ENCODE measurements around the gene TANGO6.
"Not testable (repeated sequence)": the region's sequence is repeated elsewhere in the genome, so short reads cannot be mapped to it uniquely, and the experiment has no call there.

TANGO6 gene

GRCh38 chr16:69049146-69049545 is 205.8 kb downstream of the TANGO6 start:
- no peak overlapping the region for H3K27ac ChIP-seq (ENCODE audit: low read length)
- H3K4me3 ChIP-seq (ENCODE audit: low read depth in 1 of 2, low read length in 2 of 2), result no peak overlapping the region
- H3K36me3 ChIP-seq (ENCODE audit: control insufficient read depth in 1 of 2, insufficient read depth in 2 of 2, low read length in 2 of 2), result no peaks in the 10 kb centered on the region
- H3K9me3 ChIP-seq (ENCODE audit: control insufficient read depth in 1 of 2, low read length in 2 of 2), result no peaks in the 10 kb centered on the region
- no peaks in the 10 kb centered on the region for H3K4me1 ChIP-seq (ENCODE audit: control insufficient read depth in 1 of 2, insufficient read depth in 2 of 2, low read length in 2 of 2)
- no peaks in the 10 kb centered on the region for H3K27me3 ChIP-seq (ENCODE audit: low read depth, low read length)

GRCh38 chr16:69049603-69050375 is 206.5 kb downstream of the TANGO6 start:
- Histone ChIP-seq H3K9me3 (ENCODE audit: control insufficient read depth in 1 of 2, low read length in 2 of 2) (no peaks in the 10 kb centered on the region), H3K27me3 (ENCODE audit: low read depth, low read length) (no peaks in the 10 kb centered on the region), H3K4me3 (ENCODE audit: low read depth in 1 of 2, low read length in 2 of 2) (no peak overlapping the region), H3K4me1 (ENCODE audit: control insufficient read depth in 1 of 2, insufficient read depth in 2 of 2, low read length in 2 of 2) (no peaks in the 10 kb centered on the region), H3K36me3 (ENCODE audit: control insufficient read depth in 1 of 2, insufficient read depth in 2 of 2, low read length in 2 of 2) (no peaks in the 10 kb centered on the region), H3K27ac (ENCODE audit: low read length) (no peak overlapping the region)

GRCh38 chr16:69051517-69051830 is 208.1 kb downstream of the TANGO6 start:
- not testable (repeated sequence) for H3K27me3 ChIP-seq (ENCODE audit: low read depth, low read length); H3K4me1 ChIP-seq (ENCODE audit: control insufficient read depth in 1 of 2, insufficient read depth in 2 of 2, low read length in 2 of 2); H3K4me3 ChIP-seq (ENCODE audit: low read depth in 1 of 2, low read length in 2 of 2); H3K27ac ChIP-seq (ENCODE audit: low read length); H3K36me3 ChIP-seq (ENCODE audit: control insufficient read depth in 1 of 2, insufficient read depth in 2 of 2, low read length in 2 of 2); H3K9me3 ChIP-seq (ENCODE audit: control insufficient read depth in 1 of 2, low read length in 2 of 2)

- no peaks in the 10 kb centered on the region for H3K27me3 ChIP-seq (ENCODE audit: low read depth, low read length)
- peaks cover 0 to 3% of the 10 kb centered on the region in 2 donors for H3K4me1 ChIP-seq (ENCODE audit: control insufficient read depth in 1 of 2, insufficient read depth in 2 of 2, low read length in 2 of 2)
- no peaks in the 10 kb centered on the region for H3K9me3 ChIP-seq (ENCODE audit: control insufficient read depth in 1 of 2, low read length in 2 of 2)
- H3K36me3 ChIP-seq (ENCODE audit: control insufficient read depth in 1 of 2, insufficient read depth in 2 of 2, low read length in 2 of 2), result no peaks in the 10 kb centered on the region
- no peak overlapping the region for H3K27ac ChIP-seq (ENCODE audit: low read length)
- H3K4me3 ChIP-seq (ENCODE audit: low read depth in 1 of 2, low read length in 2 of 2), result no peak overlapping the region
Observed at GRCh38 chr16:69055008-69055407, 211.7 kb downstream of the TANGO6 start.

- H3K36me3 ChIP-seq (ENCODE audit: control insufficient read depth in 1 of 2, insufficient read depth in 2 of 2, low read length in 2 of 2), result no peaks in the 10 kb centered on the region
- H3K9me3 ChIP-seq (ENCODE audit: control insufficient read depth in 1 of 2, low read length in 2 of 2), result no peaks in the 10 kb centered on the region
- no peaks in the 10 kb centered on the region for H3K27me3 ChIP-seq (ENCODE audit: low read depth, low read length)
- H3K4me1 ChIP-seq (ENCODE audit: control insufficient read depth in 1 of 2, insufficient read depth in 2 of 2, low read length in 2 of 2), result peaks cover 0 to 3% of the 10 kb centered on the region in 2 donors
- H3K4me3 ChIP-seq (ENCODE audit: low read depth in 1 of 2, low read length in 2 of 2), result no peak overlapping the region
- H3K27ac ChIP-seq (ENCODE audit: low read length), result no peak overlapping the region
Observed at GRCh38 chr16:69055980-69056379, 212.6 kb downstream of the TANGO6 start.

GRCh38 chr16:69056421-69056820 is 213.1 kb downstream of the TANGO6 start:
- Histone ChIP-seq H3K27ac (ENCODE audit: low read length) (no peak overlapping the region), H3K4me1 (ENCODE audit: control insufficient read depth in 1 of 2, insufficient read depth in 2 of 2, low read length in 2 of 2) (peaks cover 0 to 3% of the 10 kb centered on the region in 2 donors)

GRCh38 chr16:69057400-69058378 is 214.4 kb downstream of the TANGO6 start:
- Histone ChIP-seq H3K4me1 (ENCODE audit: control insufficient read depth in 1 of 2, insufficient read depth in 2 of 2, low read length in 2 of 2) (peaks cover 0 to 3% of the 10 kb centered on the region in 2 donors), H3K9me3 (ENCODE audit: control insufficient read depth in 1 of 2, low read length in 2 of 2) (no peaks in the 10 kb centered on the region), H3K4me3 (ENCODE audit: low read depth in 1 of 2, low read length in 2 of 2) (no peak overlapping the region), H3K27me3 (ENCODE audit: low read depth, low read length) (no peaks in the 10 kb centered on the region), H3K27ac (ENCODE audit: low read length) (peak overlapping the region; percentile 12), H3K36me3 (ENCODE audit: control insufficient read depth in 1 of 2, insufficient read depth in 2 of 2, low read length in 2 of 2) (no peaks in the 10 kb centered on the region)

More at GRCh38 chr16:69056421-69056820, 213.1 kb downstream of the TANGO6 start:
- no peaks in the 10 kb centered on the region for H3K36me3 ChIP-seq (ENCODE audit: control insufficient read depth in 1 of 2, insufficient read depth in 2 of 2, low read length in 2 of 2)
- no peaks in the 10 kb centered on the region for H3K9me3 ChIP-seq (ENCODE audit: control insufficient read depth in 1 of 2, low read length in 2 of 2)
- no peaks in the 10 kb centered on the region for H3K27me3 ChIP-seq (ENCODE audit: low read depth, low read length)
- no peak overlapping the region for H3K4me3 ChIP-seq (ENCODE audit: low read depth in 1 of 2, low read length in 2 of 2)

GRCh38 chr16:69063491-69063890 is 220.2 kb downstream of the TANGO6 start:
- H3K27ac ChIP-seq (ENCODE audit: low read length); H3K27me3 ChIP-seq (ENCODE audit: low read depth, low read length); H3K4me3 ChIP-seq (ENCODE audit: low read depth in 1 of 2, low read length in 2 of 2); H3K4me1 ChIP-seq (ENCODE audit: control insufficient read depth in 1 of 2, insufficient read depth in 2 of 2, low read length in 2 of 2); H3K9me3 ChIP-seq (ENCODE audit: control insufficient read depth in 1 of 2, low read length in 2 of 2); H3K36me3 ChIP-seq (ENCODE audit: control insufficient read depth in 1 of 2, insufficient read depth in 2 of 2, low read length in 2 of 2): not testable (repeated sequence)

- Histone ChIP-seq H3K36me3 (ENCODE audit: control insufficient read depth in 1 of 2, insufficient read depth in 2 of 2, low read length in 2 of 2) (no peaks in the 10 kb centered on the region), H3K27ac (ENCODE audit: low read length) (no peak overlapping the region), H3K4me3 (ENCODE audit: low read depth in 1 of 2, low read length in 2 of 2) (no peak overlapping the region), H3K9me3 (ENCODE audit: control insufficient read depth in 1 of 2, low read length in 2 of 2) (no peaks in the 10 kb centered on the region), H3K27me3 (ENCODE audit: low read depth, low read length) (no peaks in the 10 kb centered on the region), H3K4me1 (ENCODE audit: control insufficient read depth in 1 of 2, insufficient read depth in 2 of 2, low read length in 2 of 2) (no peaks in the 10 kb centered on the region)
Observed at GRCh38 chr16:69064124-69064763, 220.9 kb downstream of the TANGO6 start.

- no peaks in the 10 kb centered on the region for H3K9me3 ChIP-seq (ENCODE audit: control insufficient read depth in 1 of 2, low read length in 2 of 2)
- no peak overlapping the region for H3K4me3 ChIP-seq (ENCODE audit: low read depth in 1 of 2, low read length in 2 of 2)
- H3K36me3 ChIP-seq (ENCODE audit: control insufficient read depth in 1 of 2, insufficient read depth in 2 of 2, low read length in 2 of 2), result no peaks in the 10 kb centered on the region
- H3K27me3 ChIP-seq (ENCODE audit: low read depth, low read length), result no peaks in the 10 kb centered on the region
- H3K4me1 ChIP-seq (ENCODE audit: control insufficient read depth in 1 of 2, insufficient read depth in 2 of 2, low read length in 2 of 2), result no peaks in the 10 kb centered on the region
- no peak overlapping the region for H3K27ac ChIP-seq (ENCODE audit: low read length)
Observed at GRCh38 chr16:69064764-69065313, 221.5 kb downstream of the TANGO6 start.

- H3K27me3 ChIP-seq (ENCODE audit: low read depth, low read length), result no peaks in the 10 kb centered on the region
- no peak overlapping the region for H3K27ac ChIP-seq (ENCODE audit: low read length)
- no peaks in the 10 kb centered on the region for H3K4me1 ChIP-seq (ENCODE audit: control insufficient read depth in 1 of 2, insufficient read depth in 2 of 2, low read length in 2 of 2)
- no peaks in the 10 kb centered on the region for H3K36me3 ChIP-seq (ENCODE audit: control insufficient read depth in 1 of 2, insufficient read depth in 2 of 2, low read length in 2 of 2)
- no peak overlapping the region for H3K4me3 ChIP-seq (ENCODE audit: low read depth in 1 of 2, low read length in 2 of 2)
- H3K9me3 ChIP-seq (ENCODE audit: control insufficient read depth in 1 of 2, low read length in 2 of 2), result no peaks in the 10 kb centered on the region
Observed at GRCh38 chr16:69069504-69069903, 226.2 kb downstream of the TANGO6 start.

Data from muscle layer of duodenum (tissue), 2 donors.